Aorta (tissue), 5 donors: Measurements from ENCODE around the gene PKD2L1. TPM values are rescaled to one million over a fixed set of nuclear protein-coding genes. Genes with fewer than 3 reads are reported as not detected.

ENCODE experiments used
- ATAC-seq: fragments of 200-7000 bp; cut with Tn5 transposase; one replicate; pipeline ENCODE4 v1.9.1; 2022; ENCODE audit warnings: moderate library complexity; ENCODE audit not compliant: low FRiP score
- DNase-seq, 2 donors: peaks; one replicate each; pipeline ENCODE4 v3.0.0-alpha.2; 2020
- H3K27ac ChIP-seq, 2 donors: one replicate each; pipeline ENCODE4 v1.5.1; 2013; ENCODE audit warnings: low read length in 2 of 2, mild to moderate bottlenecking in 2 of 2, moderate library complexity in 2 of 2, control low read depth in 1 of 2, inconsistent platforms in 1 of 2, low read depth in 1 of 2
- H3K27me3 ChIP-seq, 2 donors: one replicate each; pipeline ENCODE4 v1.6.1; 2013; ENCODE audit warnings: control low read depth in 1 of 2, low read length in 1 of 2, mild to moderate bottlenecking in 1 of 2, moderate library complexity in 1 of 2; ENCODE audit not compliant: insufficient read depth in 2 of 2, control insufficient read depth in 1 of 2
- H3K36me3 ChIP-seq, 2 donors: one replicate each; pipeline ENCODE4 v1.6.1; 2013; ENCODE audit warnings: control low read depth in 1 of 2, low read length in 1 of 2, mild to moderate bottlenecking in 1 of 2; ENCODE audit not compliant: insufficient read depth in 2 of 2, control insufficient read depth in 1 of 2
- H3K4me1 ChIP-seq, 2 donors: one replicate each; pipeline ENCODE4 v1.6.1; 2013; ENCODE audit warnings: low read length in 2 of 2, control low read depth in 1 of 2, mild to moderate bottlenecking in 1 of 2, moderate library complexity in 1 of 2; ENCODE audit not compliant: insufficient read depth in 2 of 2, control insufficient read depth in 1 of 2
- H3K4me3 ChIP-seq, 2 donors: one replicate each; pipeline ENCODE4 v1.5.1; 2013; ENCODE audit warnings: low read length in 2 of 2, control low read depth in 1 of 2, mild to moderate bottlenecking in 1 of 2
- H3K9me3 ChIP-seq: one replicate; pipeline ENCODE4 v1.6.1; 2013; ENCODE audit warnings: mild to moderate bottlenecking, low read length; ENCODE audit not compliant: control insufficient read depth
- WGBS, 2 donors: extraction: QIAGEN DNeasy Blood & Tissue Kit; methylation state at CpG; one replicate each; pipeline ENCODE4 v1.1.7; 2013; 5-methylcytosine and 5-hydroxymethylcytosine counted together
- intact Hi-C, 2 donors: fragments of 100-400 bp; cut with DNase I; formaldehyde crosslinking; loops; one replicate each; pipeline versions ENCODE4 v1.14.2 to v1.15.0; 2022
- polyA plus RNA-seq, 2 donors: library from polyadenylated mRNA; stranded (reverse); fragments of 200-250 nt; gene quantifications; one replicate each; pipeline ENCODE4 v1.2.3, GENCODE V29; 2013
- total RNA-seq, 2 donors: library from RNA; stranded (reverse); fragmentation: NEBNext Ultra II Directional; extraction: Animal tissue kit (Norgen Biotek cat#: 25700); gene quantifications; one replicate each; pipeline ENCODE4 v1.2.1, GENCODE V29; 2021
- donor health status: healthy with polysubstance abuse.
- donor health status: Bipolar disorder and iron deficiency.
- donor health status: DM: no; HTN: no; CAD: no.
- donor health status: DM: no; HTN: no; CAD: no.
- donor health status: DM: yes; HTN: yes; CAD: no.

The PKD2L1 gene
- total and polyA plus RNA-seq, 4 donors: 0.25 to 1.1 (median 0.79) TPM

DNA sequence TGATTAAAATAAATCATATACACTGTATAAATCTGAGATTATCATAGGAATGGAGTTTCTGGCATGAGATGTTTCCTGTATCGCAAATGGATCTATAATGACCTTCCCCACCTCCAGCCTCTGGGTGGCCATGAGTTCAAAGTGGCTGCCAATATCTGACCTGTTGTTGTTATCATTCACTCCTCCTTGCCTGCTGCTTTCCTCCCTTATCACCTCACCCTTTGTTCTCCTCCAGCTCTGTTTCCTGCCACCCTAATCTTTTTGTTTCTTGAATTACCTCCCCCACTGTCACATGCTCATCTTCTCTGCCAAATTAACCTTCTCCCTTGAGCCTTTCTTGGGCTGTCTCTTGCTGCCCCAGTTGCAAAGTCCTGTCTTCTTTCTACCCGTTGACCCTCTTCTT, 29.0 kb upstream of the PKD2L1 start:
- H3K9me3 ChIP-seq: no peaks in the 10 kb centered on the region
- no peak overlapping the region for H3K4me3 ChIP-seq
- peaks cover 0 to 1% of the 10 kb centered on the region in 2 donors for H3K36me3 ChIP-seq
- H3K27me3 ChIP-seq: no peaks in the 10 kb centered on the region
- H3K4me1 ChIP-seq: no peaks in the 10 kb centered on the region
- intact Hi-C loops: no loop called here
- no peak overlapping the region for H3K27ac ChIP-seq
- 64 to 68% methylated on average over 2 of the region's 2 CpGs for WGBS, 2 donors
- ATAC-seq (no peak), DNase-seq (no peak)

- no peaks in the 10 kb centered on the region for H3K27me3 ChIP-seq
- H3K27ac ChIP-seq: no peak overlapping the region
- DNase-seq (no peak), ATAC-seq (no peak)
- intact Hi-C loops: no loop called here
- 81 to 88% methylated on average over 4 of the region's 4 CpGs for WGBS, 2 donors
- H3K36me3 ChIP-seq: peaks cover 0 to 1% of the 10 kb centered on the region in 2 donors
- no peaks in the 10 kb centered on the region for H3K9me3 ChIP-seq
- no peaks in the 10 kb centered on the region for H3K4me1 ChIP-seq
- no peak overlapping the region for H3K4me3 ChIP-seq
Measured at GRCh38 chr10:100357059-100357858, 27.2 kb upstream of the PKD2L1 start.

- Histone ChIP-seq H3K27ac (no peak overlapping the region), H3K36me3 (peaks cover 0 to 1% of the 10 kb centered on the region in 2 donors), H3K9me3 (no peaks in the 10 kb centered on the region), H3K4me1 (no peaks in the 10 kb centered on the region), H3K4me3 (no peak overlapping the region), H3K27me3 (no peaks in the 10 kb centered on the region)
- no peak for DNase-seq
- 87 to 88% methylated on average over 14 of the region's 14 CpGs for WGBS, 2 donors
- intact Hi-C loops: no loop called here
- ATAC-seq: no peak
Measured at GRCh38 chr10:100356067-100357017, 26.3 kb upstream of the PKD2L1 start.

- Histone ChIP-seq H3K9me3 (no peaks in the 10 kb centered on the region), H3K36me3 (peaks cover 0 to 1% of the 10 kb centered on the region in 2 donors), H3K4me3 (no peak overlapping the region), H3K27me3 (no peaks in the 10 kb centered on the region), H3K27ac (no peak overlapping the region), H3K4me1 (no peaks in the 10 kb centered on the region)
- DNase-seq (no peak), ATAC-seq (no peak)
- intact Hi-C loops: no loop called here
- 91 to 92% methylated on average over 4 of the region's 4 CpGs for WGBS, 2 donors
Measured at GRCh38 chr10:100355086-100355485, 25.1 kb upstream of the PKD2L1 start.

DNA sequence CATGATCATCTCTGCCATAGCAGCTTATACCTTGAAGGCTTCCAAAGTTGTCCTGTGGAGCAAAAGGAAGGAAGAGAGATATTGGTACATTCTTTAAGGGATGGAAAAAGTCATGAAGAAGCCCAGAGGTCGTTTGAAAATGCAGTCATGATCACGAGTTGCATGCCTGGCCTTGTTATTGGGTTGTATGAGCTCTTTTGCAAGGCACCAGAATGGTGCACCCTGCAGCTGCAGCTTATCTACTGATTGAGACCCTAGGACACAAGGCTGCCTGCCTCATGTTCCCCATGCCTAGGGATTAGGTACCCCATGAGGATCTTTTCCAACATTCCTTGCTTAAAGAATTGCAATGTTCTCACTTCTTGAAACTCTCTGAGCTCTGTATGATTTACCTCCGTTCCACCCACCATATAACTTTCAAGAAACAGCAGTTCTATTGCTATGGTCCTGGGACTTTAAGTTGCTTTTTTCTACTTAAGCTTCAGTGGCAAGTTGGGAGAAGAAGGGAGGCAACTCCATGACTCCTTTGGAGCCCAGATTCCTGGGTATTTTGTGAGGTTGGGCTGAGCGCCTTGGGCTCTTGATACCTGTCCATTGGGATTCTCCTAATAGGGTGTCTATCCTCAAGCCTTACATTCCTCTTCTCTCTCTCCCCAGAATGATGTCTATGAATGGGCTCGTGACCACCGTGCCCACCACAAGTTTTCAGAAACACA, 23.9 kb upstream of the PKD2L1 start:
- H3K4me3 ChIP-seq: no peak overlapping the region

GRCh38 chr10:100350914-100351485, 21.0 kb upstream of the PKD2L1 start:
- ATAC-seq: no peak

More for the DNA sequence above, 23.9 kb upstream of the PKD2L1 start:
- no peak for ATAC-seq
- WGBS, 2 donors: 91% methylated on average over 6 of the region's 6 CpGs
- intact Hi-C loops: no loop called here
- Histone ChIP-seq H3K27me3 (no peaks in the 10 kb centered on the region), H3K27ac (no peak overlapping the region), H3K4me1 (no peaks in the 10 kb centered on the region), H3K36me3 (peaks cover 0 to 1% of the 10 kb centered on the region in 2 donors), H3K9me3 (no peaks in the 10 kb centered on the region)
- no peak for DNase-seq

DNA sequence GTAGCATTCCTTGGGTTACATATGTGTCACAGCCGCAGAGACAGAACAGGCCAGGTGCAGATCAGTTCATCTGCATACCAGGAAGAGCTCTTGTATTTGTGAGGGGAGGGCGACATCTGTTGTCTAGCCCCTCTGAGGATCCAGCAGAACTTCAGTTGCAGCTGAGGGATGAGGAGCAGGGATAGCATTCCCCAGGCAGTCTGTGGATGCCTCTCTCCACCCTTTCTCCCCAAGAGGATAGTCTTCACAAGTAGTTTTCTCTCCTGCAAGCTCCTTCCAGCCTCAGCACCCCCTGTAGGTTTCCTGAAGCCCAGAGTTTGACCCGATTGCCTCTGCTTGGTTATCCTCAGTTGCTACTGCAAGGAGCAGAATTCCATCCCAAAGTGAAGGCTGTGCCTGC, 19.6 kb upstream of the PKD2L1 start:
- Histone ChIP-seq H3K36me3 (no peaks in the 10 kb centered on the region), H3K9me3 (no peaks in the 10 kb centered on the region), H3K27me3 (no peaks in the 10 kb centered on the region), H3K27ac (no peak overlapping the region), H3K4me1 (no peaks in the 10 kb centered on the region), H3K4me3 (no peak overlapping the region)
- DNase-seq: no peak
- WGBS, 2 donors: 96 to 99% methylated on average over 3 of the region's 3 CpGs
- intact Hi-C loops: loop anchor here in 1 of 2 donors (10.0 kb wide), 1 partner anchor 185 kb away; the partner anchor contains the start of gene HIF1AN
- no peak for ATAC-seq

More at GRCh38 chr10:100350914-100351485, 21.0 kb upstream of the PKD2L1 start:
- intact Hi-C loops: no loop called here
- H3K27ac ChIP-seq: no peak overlapping the region
- no peak overlapping the region for H3K4me3 ChIP-seq
- H3K4me1 ChIP-seq: no peaks in the 10 kb centered on the region
- 91 to 94% methylated on average over 5 of the region's 5 CpGs for WGBS, 2 donors
- H3K27me3 ChIP-seq: no peaks in the 10 kb centered on the region
- peaks cover 0 to 1% of the 10 kb centered on the region in 2 donors for H3K36me3 ChIP-seq
- DNase-seq: no peak
- no peaks in the 10 kb centered on the region for H3K9me3 ChIP-seq

DNA sequence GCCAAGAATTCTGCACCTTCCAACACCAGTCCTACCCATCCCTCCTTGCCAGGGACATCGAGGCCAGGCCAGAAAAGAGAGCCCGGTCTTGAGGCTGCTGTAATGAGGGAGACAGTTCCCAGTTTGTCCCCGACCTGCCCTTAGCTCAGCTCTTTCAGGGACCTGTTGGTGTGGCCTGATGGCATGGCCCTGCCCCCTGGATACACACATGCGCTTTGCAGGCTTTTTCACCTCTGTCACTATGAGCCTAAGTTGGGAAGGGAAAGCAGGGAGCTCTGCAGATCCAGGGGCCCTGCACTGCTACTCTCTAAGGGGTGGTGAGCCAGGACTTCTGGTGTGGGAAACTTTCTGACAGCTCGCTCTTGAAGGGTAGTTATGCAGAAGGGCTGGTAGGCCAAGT, 19.1 kb upstream of the PKD2L1 start:
- no peaks in the 10 kb centered on the region for H3K4me1 ChIP-seq
- no peak overlapping the region for H3K4me3 ChIP-seq
- ATAC-seq (no peak), DNase-seq (no peak)
- intact Hi-C loops: loop anchor here in 1 of 2 donors (10.0 kb wide), 1 partner anchor 186 kb away; the partner anchor contains the start of gene HIF1AN
- WGBS, 2 donors: 80 to 96% methylated on average over 4 to 5 of the region's 5 CpGs
- H3K27ac ChIP-seq: no peak overlapping the region
- no peaks in the 10 kb centered on the region for H3K36me3 ChIP-seq
- H3K9me3 ChIP-seq: no peaks in the 10 kb centered on the region
- no peaks in the 10 kb centered on the region for H3K27me3 ChIP-seq
